DND-41 (cell line): Measurements from ENCODE around the gene TMEM35A.

Source experiments
- EZH2 ChIP-seq: IDR thresholded peaks from 3 replicates; pipeline ENCODE4 v1.6.1; 2012; ENCODE audit warnings: borderline replicate concordance, low read depth, mild to moderate bottlenecking, moderate library complexity, low read length, inconsistent platforms; ENCODE audit not compliant: severe bottlenecking
- TF ChIP-seq, protein P1 (sequence below): IDR thresholded peaks from 2 replicates; pipeline ENCODE4 v1.5.1; 2012; ENCODE audit warnings: borderline replicate concordance, low read length, moderate library complexity, mild to moderate bottlenecking; ENCODE audit not compliant: poor library complexity, severe bottlenecking; ENCODE audit errors: extremely low read depth

DNA sequence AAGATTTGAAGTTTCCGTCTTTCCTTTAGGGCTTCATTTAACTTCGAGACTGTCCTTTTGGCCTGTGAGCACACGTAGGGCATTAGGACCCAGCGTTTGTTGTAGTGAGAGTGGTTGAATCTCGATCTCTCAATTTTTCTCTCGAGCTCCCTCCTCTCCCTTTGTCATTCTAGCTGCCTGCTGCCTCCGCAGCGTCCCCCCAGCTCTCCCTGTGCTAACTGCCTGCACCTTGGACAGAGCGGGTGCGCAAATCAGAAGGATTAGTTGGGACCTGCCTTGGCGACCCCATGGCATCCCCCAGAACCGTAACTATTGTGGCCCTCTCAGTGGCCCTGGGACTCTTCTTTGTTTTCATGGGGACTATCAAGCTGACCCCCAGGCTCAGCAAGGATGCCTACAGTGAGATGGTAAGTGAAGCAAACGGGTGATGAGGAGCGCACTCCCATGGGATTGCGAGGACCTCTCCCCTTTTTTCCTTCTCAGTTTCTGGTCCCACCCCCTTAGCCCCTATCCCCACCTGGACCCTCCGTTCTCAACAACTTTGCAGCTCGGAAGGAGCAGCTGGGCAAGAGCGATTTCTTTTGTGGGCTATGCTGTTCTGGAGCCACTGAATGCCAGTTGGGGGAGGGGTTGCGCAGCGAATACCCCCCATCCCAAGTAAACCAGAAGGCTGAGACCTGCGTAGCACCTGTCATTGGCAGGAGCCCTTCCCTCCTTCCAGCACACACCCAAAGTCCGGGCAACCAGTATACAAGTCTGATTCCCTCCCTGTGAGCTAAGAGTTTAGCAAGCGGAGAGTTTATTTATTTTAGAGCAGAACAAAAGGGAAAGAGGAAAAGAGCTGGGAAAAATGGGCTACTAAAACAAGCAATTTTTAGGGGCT lies at the start of gene TMEM35A:
- TF ChIP-seq, protein P1, sequence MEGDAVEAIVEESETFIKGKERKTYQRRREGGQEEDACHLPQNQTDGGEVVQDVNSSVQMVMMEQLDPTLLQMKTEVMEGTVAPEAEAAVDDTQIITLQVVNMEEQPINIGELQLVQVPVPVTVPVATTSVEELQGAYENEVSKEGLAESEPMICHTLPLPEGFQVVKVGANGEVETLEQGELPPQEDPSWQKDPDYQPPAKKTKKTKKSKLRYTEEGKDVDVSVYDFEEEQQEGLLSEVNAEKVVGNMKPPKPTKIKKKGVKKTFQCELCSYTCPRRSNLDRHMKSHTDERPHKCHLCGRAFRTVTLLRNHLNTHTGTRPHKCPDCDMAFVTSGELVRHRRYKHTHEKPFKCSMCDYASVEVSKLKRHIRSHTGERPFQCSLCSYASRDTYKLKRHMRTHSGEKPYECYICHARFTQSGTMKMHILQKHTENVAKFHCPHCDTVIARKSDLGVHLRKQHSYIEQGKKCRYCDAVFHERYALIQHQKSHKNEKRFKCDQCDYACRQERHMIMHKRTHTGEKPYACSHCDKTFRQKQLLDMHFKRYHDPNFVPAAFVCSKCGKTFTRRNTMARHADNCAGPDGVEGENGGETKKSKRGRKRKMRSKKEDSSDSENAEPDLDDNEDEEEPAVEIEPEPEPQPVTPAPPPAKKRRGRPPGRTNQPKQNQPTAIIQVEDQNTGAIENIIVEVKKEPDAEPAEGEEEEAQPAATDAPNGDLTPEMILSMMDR = no peak
- no peak for TF ChIP-seq EZH2
